ENCODE results near the gene PFDN5.
"Not testable (repeated sequence)": the region's sequence is repeated elsewhere in the genome, so short reads cannot be mapped to it uniquely, and the experiment has no call there.

Gene PFDN5

GRCh38 chr12:53327435-53328042 is 32.2 kb downstream of the PFDN5 start:
- H2AFZ ChIP-seq (ENCODE audit: low read depth, low read length) = no peak overlapping the region
- H3K79me2 ChIP-seq (ENCODE audit: insufficient read depth, low read length) = no peaks in the 10 kb centered on the region
- TF ChIP-seq EZH2 (IDR thresholded peaks at IDR 0.05; ENCODE audit: borderline replicate concordance, low read depth, low read length, severe bottlenecking) = no peak
- TF ChIP-seq, protein P1, sequence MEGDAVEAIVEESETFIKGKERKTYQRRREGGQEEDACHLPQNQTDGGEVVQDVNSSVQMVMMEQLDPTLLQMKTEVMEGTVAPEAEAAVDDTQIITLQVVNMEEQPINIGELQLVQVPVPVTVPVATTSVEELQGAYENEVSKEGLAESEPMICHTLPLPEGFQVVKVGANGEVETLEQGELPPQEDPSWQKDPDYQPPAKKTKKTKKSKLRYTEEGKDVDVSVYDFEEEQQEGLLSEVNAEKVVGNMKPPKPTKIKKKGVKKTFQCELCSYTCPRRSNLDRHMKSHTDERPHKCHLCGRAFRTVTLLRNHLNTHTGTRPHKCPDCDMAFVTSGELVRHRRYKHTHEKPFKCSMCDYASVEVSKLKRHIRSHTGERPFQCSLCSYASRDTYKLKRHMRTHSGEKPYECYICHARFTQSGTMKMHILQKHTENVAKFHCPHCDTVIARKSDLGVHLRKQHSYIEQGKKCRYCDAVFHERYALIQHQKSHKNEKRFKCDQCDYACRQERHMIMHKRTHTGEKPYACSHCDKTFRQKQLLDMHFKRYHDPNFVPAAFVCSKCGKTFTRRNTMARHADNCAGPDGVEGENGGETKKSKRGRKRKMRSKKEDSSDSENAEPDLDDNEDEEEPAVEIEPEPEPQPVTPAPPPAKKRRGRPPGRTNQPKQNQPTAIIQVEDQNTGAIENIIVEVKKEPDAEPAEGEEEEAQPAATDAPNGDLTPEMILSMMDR (IDR thresholded peaks at IDR 0.05; ENCODE audit: borderline replicate concordance, extremely low read depth, low read length, poor library complexity, severe bottlenecking) = peak; percentile 35
- H3K27ac ChIP-seq (ENCODE audit: low read length) = no peak overlapping the region
- H4K20me1 ChIP-seq (ENCODE audit: insufficient read depth, low read length) = no peaks in the 10 kb centered on the region
- H3K9me3 ChIP-seq (ENCODE audit: insufficient read depth, low read length, severe bottlenecking) = no peaks in the 10 kb centered on the region
- DNase-seq = no peak
- H3K4me2 ChIP-seq (ENCODE audit: insufficient read depth, low read length) = no peak overlapping the region
- H3K27me3 ChIP-seq (ENCODE audit: insufficient read depth, low read length, poor library complexity) = no peaks in the 10 kb centered on the region
- H3K36me3 ChIP-seq (ENCODE audit: insufficient read depth, low read length) = no peaks in the 10 kb centered on the region
- no peak overlapping the region for H3K9ac ChIP-seq (ENCODE audit: low read depth, low read length)
- H3K4me3 ChIP-seq (ENCODE audit: low read depth in 1 of 2, low read length in 2 of 2) = no peak overlapping the region
- ATAC-seq (ENCODE audit: insufficient read depth, low read depth) = no peak
- peaks cover 24% of the 10 kb centered on the region for H3K4me1 ChIP-seq (ENCODE audit: insufficient read depth, low read length)

GRCh38 chr12:53328043-53328435 is 32.7 kb downstream of the PFDN5 start:
- H3K27ac ChIP-seq (ENCODE audit: low read length) = no peak overlapping the region
- no peak for DNase-seq
- TF ChIP-seq, protein P1 (IDR thresholded peaks at IDR 0.05; ENCODE audit: borderline replicate concordance, extremely low read depth, low read length, poor library complexity, severe bottlenecking) = no peak
- TF ChIP-seq EZH2 (IDR thresholded peaks at IDR 0.05; ENCODE audit: borderline replicate concordance, low read depth, low read length, severe bottlenecking) = no peak

DNA sequence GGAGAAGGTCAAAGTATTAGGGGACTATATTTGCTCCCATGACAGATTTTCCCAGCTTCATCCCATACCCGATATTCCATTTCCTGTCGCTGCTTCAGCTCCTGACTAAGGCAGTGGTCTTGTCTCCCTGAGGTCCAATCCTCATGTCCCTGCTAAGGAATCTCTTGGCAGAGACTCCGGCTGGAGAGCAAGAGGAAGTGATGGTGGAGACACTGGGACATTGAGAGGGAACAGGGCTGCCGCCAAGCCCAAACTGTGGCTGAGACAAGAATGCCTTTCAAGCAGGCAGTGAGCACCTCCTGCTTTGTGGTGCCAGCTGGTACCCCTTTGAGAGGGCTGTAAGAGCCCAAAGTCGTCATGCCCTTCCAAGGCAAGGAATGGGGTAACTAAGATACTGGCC is 35.3 kb downstream of the PFDN5 start:
- Histone ChIP-seq H2AFZ (ENCODE audit: low read depth, low read length) (no peak overlapping the region), H3K4me2 (ENCODE audit: insufficient read depth, low read length) (no peak overlapping the region)
- ATAC-seq (ENCODE audit: insufficient read depth, low read depth) = no peak

More at GRCh38 chr12:53328043-53328435, 32.7 kb downstream of the PFDN5 start:
- no peaks in the 10 kb centered on the region for H3K9me3 ChIP-seq (ENCODE audit: insufficient read depth, low read length, severe bottlenecking)
- no peaks in the 10 kb centered on the region for H4K20me1 ChIP-seq (ENCODE audit: insufficient read depth, low read length)
- no peaks in the 10 kb centered on the region for H3K27me3 ChIP-seq (ENCODE audit: insufficient read depth, low read length, poor library complexity)
- H2AFZ ChIP-seq (ENCODE audit: low read depth, low read length) = no peak overlapping the region
- H3K4me1 ChIP-seq (ENCODE audit: insufficient read depth, low read length) = peaks cover 24% of the 10 kb centered on the region
- H3K79me2 ChIP-seq (ENCODE audit: insufficient read depth, low read length) = no peaks in the 10 kb centered on the region
- no peaks in the 10 kb centered on the region for H3K36me3 ChIP-seq (ENCODE audit: insufficient read depth, low read length)
- H3K4me3 ChIP-seq (ENCODE audit: low read depth in 1 of 2, low read length in 2 of 2) = no peak overlapping the region
- no peak for ATAC-seq (ENCODE audit: insufficient read depth, low read depth)
- H3K4me2 ChIP-seq (ENCODE audit: insufficient read depth, low read length) = no peak overlapping the region
- H3K9ac ChIP-seq (ENCODE audit: low read depth, low read length) = no peak overlapping the region

DNA sequence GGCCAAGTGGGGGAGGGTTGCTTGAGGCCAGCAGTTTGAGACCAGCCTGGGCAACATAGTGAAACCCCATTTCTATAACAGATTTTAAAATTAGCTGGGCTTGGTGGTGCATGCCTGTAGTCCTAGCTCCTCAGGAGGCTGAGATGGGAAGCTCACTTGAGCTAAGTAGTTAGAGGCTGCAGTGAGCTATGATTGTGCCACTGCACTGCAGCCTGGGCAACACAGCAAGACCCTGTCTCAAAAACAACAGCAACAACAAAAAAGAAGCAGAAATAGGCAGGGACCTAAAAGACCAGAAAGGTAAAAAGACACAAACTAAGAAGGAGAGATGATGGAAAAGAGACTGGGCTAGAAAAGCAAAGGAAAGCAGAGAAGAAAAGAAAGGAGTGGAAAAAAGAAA is 37.0 kb downstream of the PFDN5 start:
- not testable (repeated sequence) for H3K79me2 ChIP-seq (ENCODE audit: insufficient read depth, low read length); H3K27ac ChIP-seq (ENCODE audit: low read length); H3K4me3 ChIP-seq (ENCODE audit: low read depth in 1 of 2, low read length in 2 of 2); H3K9ac ChIP-seq (ENCODE audit: low read depth, low read length); H3K36me3 ChIP-seq (ENCODE audit: insufficient read depth, low read length); DNase-seq; H2AFZ ChIP-seq (ENCODE audit: low read depth, low read length); H4K20me1 ChIP-seq (ENCODE audit: insufficient read depth, low read length); H3K9me3 ChIP-seq (ENCODE audit: insufficient read depth, low read length, severe bottlenecking); ATAC-seq (ENCODE audit: insufficient read depth, low read depth); H3K4me1 ChIP-seq (ENCODE audit: insufficient read depth, low read length); H3K4me2 ChIP-seq (ENCODE audit: insufficient read depth, low read length)
- H3K27me3 ChIP-seq (ENCODE audit: insufficient read depth, low read length, poor library complexity) = peaks cover 20% of the 10 kb centered on the region

More for the DNA sequence above, 35.3 kb downstream of the PFDN5 start:
- no peak overlapping the region for H3K27ac ChIP-seq (ENCODE audit: low read length)
- H3K9ac ChIP-seq (ENCODE audit: low read depth, low read length) = no peak overlapping the region
- H3K9me3 ChIP-seq (ENCODE audit: insufficient read depth, low read length, severe bottlenecking) = no peaks in the 10 kb centered on the region
- peaks cover 6% of the 10 kb centered on the region for H3K27me3 ChIP-seq (ENCODE audit: insufficient read depth, low read length, poor library complexity)
- H3K4me1 ChIP-seq (ENCODE audit: insufficient read depth, low read length) = peaks cover 3% of the 10 kb centered on the region
- H4K20me1 ChIP-seq (ENCODE audit: insufficient read depth, low read length) = no peaks in the 10 kb centered on the region
- TF ChIP-seq, protein P1 (IDR thresholded peaks at IDR 0.05; ENCODE audit: borderline replicate concordance, extremely low read depth, low read length, poor library complexity, severe bottlenecking) = no peak
- no peak for TF ChIP-seq EZH2 (IDR thresholded peaks at IDR 0.05; ENCODE audit: borderline replicate concordance, low read depth, low read length, severe bottlenecking)
- no peak for DNase-seq
- H3K4me3 ChIP-seq (ENCODE audit: low read depth in 1 of 2, low read length in 2 of 2) = no peak overlapping the region
- no peaks in the 10 kb centered on the region for H3K36me3 ChIP-seq (ENCODE audit: insufficient read depth, low read length)
- H3K79me2 ChIP-seq (ENCODE audit: insufficient read depth, low read length) = no peaks in the 10 kb centered on the region

Measured in DND-41 (cell line).